ENCODE data around the gene HTR3A.
"Not testable (repeated sequence)": the region's sequence is repeated elsewhere in the genome, so short reads cannot be mapped to it uniquely, and the experiment has no call there.

The HTR3A gene

DNA sequence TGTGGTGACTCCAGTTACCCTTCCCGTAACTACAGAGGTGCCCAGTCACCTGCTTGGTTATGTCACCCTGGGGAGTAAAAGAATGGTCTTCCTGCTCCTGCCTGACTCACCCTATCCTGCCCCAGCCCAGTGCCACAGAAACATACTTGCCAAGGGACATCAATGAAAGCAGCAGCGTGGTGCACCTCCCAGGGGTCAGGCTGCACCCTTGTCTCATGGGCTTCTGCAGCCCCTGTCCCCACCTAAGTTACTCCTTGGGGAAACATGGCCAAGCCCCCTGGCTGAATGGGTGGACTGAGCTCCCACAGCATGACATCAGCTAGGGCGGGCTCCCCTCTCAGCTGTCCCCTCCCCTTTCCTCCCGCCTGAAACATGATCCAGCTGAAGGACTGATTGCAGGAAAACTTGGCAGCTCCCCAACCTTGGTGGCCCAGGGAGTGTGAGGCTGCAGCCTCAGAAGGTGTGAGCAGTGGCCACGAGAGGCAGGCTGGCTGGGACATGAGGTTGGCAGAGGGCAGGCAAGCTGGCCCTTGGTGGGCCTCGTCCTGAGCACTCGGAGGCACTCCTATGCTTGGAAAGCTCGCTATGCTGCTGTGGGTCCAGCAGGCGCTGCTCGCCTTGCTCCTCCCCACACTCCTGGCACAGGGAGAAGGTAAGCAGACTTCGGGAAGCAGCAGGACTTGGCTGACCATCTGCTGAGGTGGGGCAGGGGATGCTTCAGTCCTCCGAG, at the start of gene HTR3A:
Gene HTR3A, plus strand, starts transcription at position 368 of the 730 bp plus-strand sequence. Its CDS starts 218 bp downstream, at position 586.
- H3K4me1 ChIP-seq, result peaks cover 42% of the 10 kb centered on the region
- peaks cover 9% of the 10 kb centered on the region; the same call in 1 of the 2 replicates for H4K20me1 ChIP-seq
- H3K36me3 ChIP-seq, result no peaks in the 10 kb centered on the region
- no peaks in the 10 kb centered on the region for H3K9me3 ChIP-seq
- H3K4me3 ChIP-seq, result no peak within 1 kb of the TSS
- no peak within 1 kb of the TSS for H3K9ac ChIP-seq
- H3K4me2 ChIP-seq, result peak within 1 kb of the TSS; percentile 75; the same call in 1 of the 2 replicates
- no peak within 1 kb of the TSS for H3K27ac ChIP-seq
- no peak for TF ChIP-seq Cebpa-rat (IDR thresholded peaks at IDR 0.05)
- 0 out of 2 replicates have a peak, but pooled peaks cover 8% of the 10 kb centered on the region for H3K27me3 ChIP-seq

DNA sequence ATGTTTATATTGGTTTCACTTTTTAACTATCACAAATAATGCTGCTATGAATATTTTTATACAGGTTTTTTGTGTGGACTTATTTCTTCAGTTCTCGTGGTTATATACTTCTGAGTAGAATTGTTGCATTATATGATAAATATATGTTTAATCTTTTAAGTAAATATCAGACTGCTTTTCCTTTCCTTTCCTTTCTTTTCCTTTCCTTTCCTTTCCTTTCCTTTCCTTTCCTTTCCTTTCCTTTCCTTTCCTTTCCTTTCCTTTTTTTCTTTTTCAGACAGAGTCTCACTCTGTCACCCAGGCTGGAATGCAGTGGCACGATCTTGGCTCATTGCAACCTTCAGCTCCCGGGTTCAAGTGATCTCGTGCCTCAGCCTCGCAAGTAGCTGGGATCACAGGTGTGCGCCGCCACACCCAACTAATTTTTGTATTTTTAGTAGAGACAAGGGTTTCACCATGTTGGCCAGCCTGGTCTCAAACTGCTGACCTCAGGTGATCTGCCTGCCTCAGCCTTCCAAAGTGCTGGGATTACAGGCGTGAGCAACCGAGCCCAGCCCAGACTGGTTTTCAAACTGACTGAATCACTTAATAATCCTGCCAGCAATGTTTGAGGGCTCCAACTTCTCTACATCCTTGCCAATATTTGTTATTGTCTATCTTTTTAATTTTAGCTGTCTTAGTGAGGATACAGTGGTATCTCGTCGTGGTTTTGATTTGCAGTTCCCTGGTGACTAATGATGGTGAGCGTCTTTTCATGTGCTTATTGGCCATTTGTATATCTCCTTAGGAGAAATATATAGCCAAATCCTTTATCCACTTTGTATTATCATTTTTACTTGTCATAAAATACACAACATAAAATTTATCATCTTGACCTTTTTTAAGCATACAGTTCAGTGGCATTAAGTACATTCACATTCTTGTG, 48.4 kb upstream of the HTR3A start:
- no peak overlapping the region for H3K4me2 ChIP-seq
- H3K4me3 ChIP-seq, result no peak overlapping the region
- H3K27ac ChIP-seq, result no peak overlapping the region
- no peak overlapping the region for H3K9ac ChIP-seq
- no peaks in the 10 kb centered on the region for H3K4me1 ChIP-seq
- TF ChIP-seq Cebpa-rat (IDR thresholded peaks at IDR 0.05), result no peak
- no peaks in the 10 kb centered on the region for H3K36me3 ChIP-seq
- H3K27me3 ChIP-seq, result no peaks in the 10 kb centered on the region
- no peaks in the 10 kb centered on the region for H4K20me1 ChIP-seq
- H3K9me3 ChIP-seq, result no peaks in the 10 kb centered on the region

DNA sequence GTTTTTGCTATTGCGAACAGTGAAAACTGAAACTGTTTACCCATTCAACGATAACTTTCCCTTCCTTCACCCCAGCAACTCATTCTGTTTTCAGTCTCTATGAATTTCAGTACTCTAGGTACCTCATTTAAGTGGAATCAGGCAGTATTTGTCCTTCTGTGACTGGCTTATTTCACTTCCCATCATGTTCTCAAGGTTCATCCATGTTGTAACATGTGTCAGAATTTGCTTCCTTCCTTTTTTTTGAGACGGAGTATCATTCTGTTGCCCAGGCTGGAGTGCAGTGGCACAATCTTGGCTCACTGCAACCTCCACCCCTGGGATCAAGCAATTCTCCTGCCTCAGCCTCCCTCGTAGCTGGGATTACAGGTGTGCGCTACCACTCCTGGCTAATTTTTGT, 46.6 kb upstream of the HTR3A start:
- no peak for TF ChIP-seq Cebpa-rat (IDR thresholded peaks at IDR 0.05)
- Histone ChIP-seq H3K4me1 (no peaks in the 10 kb centered on the region), H4K20me1 (no peaks in the 10 kb centered on the region), H3K27me3 (no peaks in the 10 kb centered on the region), H3K9ac (no peak overlapping the region), H3K27ac (no peak overlapping the region), H3K4me3 (no peak overlapping the region), H3K4me2 (no peak overlapping the region), H3K9me3 (no peaks in the 10 kb centered on the region), H3K36me3 (no peaks in the 10 kb centered on the region)

DNA sequence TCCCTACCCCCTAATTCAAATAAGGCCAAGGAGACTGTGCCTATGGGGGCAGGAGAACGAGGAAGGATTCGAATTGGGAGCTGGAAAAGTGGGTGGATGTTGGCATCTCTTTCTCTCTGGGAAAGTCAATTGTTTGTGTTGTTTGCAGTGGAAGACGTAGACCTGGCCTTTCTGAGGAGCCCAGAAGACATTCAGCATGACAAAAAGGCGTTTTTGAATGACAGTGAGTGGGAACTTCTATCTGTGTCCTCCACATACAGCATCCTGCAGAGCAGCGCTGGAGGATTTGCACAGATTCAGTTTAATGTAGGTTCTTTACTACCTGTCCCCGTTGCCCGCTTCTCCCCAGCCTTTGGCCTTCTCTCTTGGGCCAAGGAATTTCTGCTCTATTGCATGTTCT, 42.1 kb upstream of the HTR3A start:
- Histone ChIP-seq H3K27ac (no peak overlapping the region), H3K4me1 (no peaks in the 10 kb centered on the region), H3K4me3 (no peak overlapping the region), H3K9ac (no peak overlapping the region), H3K27me3 (no peaks in the 10 kb centered on the region; the same call in 1 of the 2 replicates), H4K20me1 (no peaks in the 10 kb centered on the region), H3K36me3 (no peaks in the 10 kb centered on the region), H3K9me3 (no peaks in the 10 kb centered on the region), H3K4me2 (no peak overlapping the region)
- TF ChIP-seq Cebpa-rat (IDR thresholded peaks at IDR 0.05), result no peak

DNA sequence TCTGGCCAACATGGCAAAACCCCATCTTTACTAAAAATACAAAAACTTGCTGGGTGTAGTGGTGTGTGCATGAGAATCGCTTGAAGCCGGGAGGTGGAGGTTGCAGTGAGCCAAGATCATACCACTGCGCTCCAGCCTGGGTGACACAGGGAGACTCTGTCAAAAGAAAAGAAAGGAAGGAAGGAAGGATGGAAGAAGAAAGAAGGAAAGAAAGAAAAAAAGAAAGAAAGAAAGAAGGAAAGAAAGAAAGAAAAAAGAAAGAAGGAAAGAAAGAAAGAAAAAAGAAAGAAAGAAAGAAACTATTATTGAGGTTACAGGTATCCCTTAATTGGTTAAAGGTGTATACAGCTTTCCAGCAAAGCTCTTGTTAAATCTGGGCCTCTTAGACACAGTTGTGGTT, 40.7 kb upstream of the HTR3A start:
- H3K4me1 ChIP-seq, H3K27me3 ChIP-seq, H3K4me2 ChIP-seq, H4K20me1 ChIP-seq, H3K36me3 ChIP-seq, H3K9ac ChIP-seq, H3K27ac ChIP-seq, H3K9me3 ChIP-seq, H3K4me3 ChIP-seq: not testable (repeated sequence)

DNA sequence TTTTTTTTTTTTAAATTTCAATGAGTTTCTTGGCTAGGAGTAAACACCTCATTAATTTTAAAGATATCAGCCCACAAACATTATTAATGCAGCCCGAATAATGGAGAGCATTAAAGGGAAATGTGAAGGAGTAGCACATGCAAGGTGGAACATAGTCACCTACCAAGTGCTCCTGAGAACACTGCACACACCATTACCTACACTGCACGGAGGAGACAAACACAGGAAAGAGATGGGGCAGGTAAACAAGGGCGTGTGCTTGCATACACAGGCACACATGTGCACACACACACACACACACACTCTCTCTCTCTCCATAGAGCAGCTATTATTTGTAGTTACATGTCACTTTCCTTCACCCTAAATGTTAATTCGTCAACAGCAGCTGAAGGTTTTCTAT, 40.1 kb upstream of the HTR3A start:
- no peaks in the 10 kb centered on the region for H4K20me1 ChIP-seq
- no peak for TF ChIP-seq Cebpa-rat (IDR thresholded peaks at IDR 0.05)
- no peak overlapping the region for H3K27ac ChIP-seq
- H3K9me3 ChIP-seq, result no peaks in the 10 kb centered on the region
- H3K4me2 ChIP-seq, result no peak overlapping the region
- no peak overlapping the region for H3K4me3 ChIP-seq
- H3K4me1 ChIP-seq, result no peaks in the 10 kb centered on the region
- H3K9ac ChIP-seq, result no peak overlapping the region
- H3K36me3 ChIP-seq, result no peaks in the 10 kb centered on the region
- H3K27me3 ChIP-seq, result no peaks in the 10 kb centered on the region; the same call in 1 of the 2 replicates

DNA sequence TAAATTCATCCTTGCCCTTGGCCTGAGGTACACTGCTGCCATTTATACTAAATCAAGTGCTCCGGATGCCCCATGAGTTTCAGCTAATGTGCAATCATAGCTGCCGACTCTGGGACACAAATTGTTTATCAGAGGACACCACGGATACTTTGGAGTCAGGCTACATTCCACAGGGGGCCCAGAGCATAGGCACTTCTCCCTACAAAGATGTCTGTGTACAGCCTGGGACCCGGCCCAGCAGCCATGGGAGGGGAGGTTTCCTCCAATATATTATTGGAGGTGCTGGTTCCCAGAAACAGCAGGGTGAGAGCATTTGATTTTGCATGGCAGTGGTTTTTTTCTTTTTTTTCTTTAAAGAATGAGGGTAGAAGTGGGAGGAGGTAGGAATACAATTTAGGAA, 39.0 kb upstream of the HTR3A start:
- no peak overlapping the region for H3K4me2 ChIP-seq
- no peaks in the 10 kb centered on the region for H4K20me1 ChIP-seq
- H3K27ac ChIP-seq, result no peak overlapping the region
- H3K4me3 ChIP-seq, result no peak overlapping the region
- no peak overlapping the region for H3K9ac ChIP-seq
- TF ChIP-seq Cebpa-rat (IDR thresholded peaks at IDR 0.05), result no peak
- H3K27me3 ChIP-seq, result no peaks in the 10 kb centered on the region; the same call in 1 of the 2 replicates
- no peaks in the 10 kb centered on the region for H3K9me3 ChIP-seq
- H3K36me3 ChIP-seq, result no peaks in the 10 kb centered on the region
- H3K4me1 ChIP-seq, result no peaks in the 10 kb centered on the region

DNA sequence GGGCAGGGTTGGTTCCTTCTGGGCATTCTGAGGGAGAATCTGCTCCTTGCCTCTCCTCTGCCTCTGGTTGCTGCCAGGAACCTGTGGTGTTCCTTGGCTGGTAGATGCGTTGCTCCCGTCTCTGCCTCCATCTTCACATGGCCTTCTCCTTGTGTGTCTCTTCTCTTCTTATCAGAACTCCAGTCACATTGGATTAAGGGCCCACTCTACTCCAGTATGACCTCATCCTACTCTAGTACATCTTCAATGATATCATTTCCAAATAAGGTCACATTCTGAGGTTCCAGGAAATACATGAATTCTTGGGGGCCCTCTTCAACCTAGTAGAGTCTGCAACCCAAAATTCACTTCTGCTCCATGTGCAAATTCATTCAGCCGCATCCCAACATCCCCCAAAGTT, 37.0 kb upstream of the HTR3A start:
- Histone ChIP-seq H3K9ac (no peak overlapping the region), H3K4me1 (peaks cover 6% of the 10 kb centered on the region), H3K4me3 (no peak overlapping the region), H3K36me3 (no peaks in the 10 kb centered on the region), H3K4me2 (no peak overlapping the region), H3K9me3 (no peaks in the 10 kb centered on the region), H3K27ac (no peak overlapping the region), H4K20me1 (no peaks in the 10 kb centered on the region), H3K27me3 (no peaks in the 10 kb centered on the region; the same call in 1 of the 2 replicates)
- no peak for TF ChIP-seq Cebpa-rat (IDR thresholded peaks at IDR 0.05)

DNA sequence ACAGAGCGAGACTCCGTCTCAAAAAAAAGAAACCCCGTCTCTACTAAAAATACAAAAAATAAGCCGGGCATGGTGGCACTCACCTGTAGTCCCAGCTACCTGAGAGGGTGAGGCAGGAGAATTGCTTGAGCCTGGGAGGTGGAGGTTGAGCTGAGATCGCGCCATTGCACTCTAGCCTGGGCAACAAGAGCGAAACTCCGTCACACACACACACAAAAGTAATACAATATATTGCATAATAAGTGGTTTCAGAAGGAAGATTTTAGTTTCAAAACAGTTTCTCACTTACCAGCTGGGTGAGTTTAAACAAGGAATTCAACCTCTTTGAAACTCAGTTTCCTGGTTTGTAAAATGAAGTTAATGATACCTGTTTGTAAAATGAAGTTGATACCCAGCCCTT, 32.7 kb upstream of the HTR3A start:
- Histone ChIP-seq H4K20me1 (no peaks in the 10 kb centered on the region), H3K4me2 (no peak overlapping the region), H3K27me3 (no peaks in the 10 kb centered on the region; the same call in 1 of the 2 replicates), H3K4me1 (peaks cover 6% of the 10 kb centered on the region), H3K4me3 (no peak overlapping the region), H3K27ac (no peak overlapping the region), H3K9ac (no peak overlapping the region), H3K9me3 (no peaks in the 10 kb centered on the region), H3K36me3 (no peaks in the 10 kb centered on the region)
- TF ChIP-seq Cebpa-rat (IDR thresholded peaks at IDR 0.05), result no peak

DNA sequence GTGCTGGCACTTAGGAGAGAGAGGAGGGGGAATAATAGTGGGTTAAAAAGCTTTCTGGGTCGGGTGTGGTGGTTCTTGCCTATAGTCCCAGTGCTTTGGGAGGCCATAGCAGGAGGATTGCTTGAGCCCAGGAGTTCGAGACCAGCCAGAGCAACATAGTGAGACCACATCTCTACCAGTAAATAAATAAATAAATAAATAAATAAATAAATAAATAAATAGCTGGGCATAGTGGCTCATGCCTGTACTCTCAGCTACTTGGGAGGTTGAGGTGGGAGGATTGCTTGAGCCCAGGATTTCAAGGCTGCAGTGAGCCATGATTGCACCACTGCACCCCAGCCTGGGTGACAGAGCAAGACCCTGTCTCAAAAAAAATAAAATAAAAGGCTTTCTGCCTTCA, 28.7 kb upstream of the HTR3A start:
- H3K36me3 ChIP-seq, H3K27ac ChIP-seq, H3K4me2 ChIP-seq, H4K20me1 ChIP-seq, H3K9me3 ChIP-seq, H3K4me3 ChIP-seq, H3K27me3 ChIP-seq, H3K9ac ChIP-seq: not testable (repeated sequence)
- peaks cover 14% of the 10 kb centered on the region for H3K4me1 ChIP-seq
